Nephron (organoid): ENCODE data around the gene AK8.

Experiments used
- H3K27ac Mint-ChIP-seq, 3 experiments: 2 replicates each; pipeline ENCODE4 v1.8.0; 2020; ENCODE audit warnings: mixed read lengths in 3 of 3, mild to moderate bottlenecking in 2 of 3, moderate library complexity in 1 of 3
- H3K27me3 Mint-ChIP-seq: 2 replicates; pipeline ENCODE4 v1.8.0; 2021; ENCODE audit warnings: low read depth, mild to moderate bottlenecking, moderate library complexity, mixed read lengths
- H3K36me3 Mint-ChIP-seq: 2 replicates; pipeline ENCODE4 v1.8.0; 2020; ENCODE audit warnings: low read depth, mixed read lengths
- H3K4me1 Mint-ChIP-seq: 2 replicates; pipeline ENCODE4 v1.8.0; 2020; ENCODE audit warnings: mixed read lengths
- H3K4me3 Mint-ChIP-seq, 3 experiments: 2 replicates each; pipeline ENCODE4 v1.8.0; 2020; ENCODE audit warnings: mild to moderate bottlenecking in 3 of 3, mixed read lengths in 3 of 3, moderate library complexity in 2 of 3
- H3K9me3 Mint-ChIP-seq: 2 replicates; pipeline ENCODE4 v1.8.0; 2020; ENCODE audit warnings: mixed read lengths
- CTCF ChIP-seq, 3 experiments: fragments of 200-600 bp; sonication (generic); IDR thresholded peaks; one replicate each; pipeline ENCODE4 v1.5.0; 2021; ENCODE audit warnings: antibody characterized with exemption in 3 of 3; ENCODE audit not compliant: unreplicated experiment in 3 of 3

Gene AK8

GRCh38 chr9:132912131-132912530, 34.0 kb upstream of the AK8 start:
- TF ChIP-seq CTCF (IDR thresholded peaks at IDR 0.05; ENCODE audit: unreplicated experiment in 3 of 3): no peak
- Mint-ChIP-seq H3K4me1 (no peaks in the 10 kb centered on the region), H3K27me3 (no peaks in the 10 kb centered on the region), H3K4me3 (no peak overlapping the region), H3K36me3 (peaks cover 65% of the 10 kb centered on the region), H3K9me3 (no peaks in the 10 kb centered on the region), H3K27ac (no peak overlapping the region)

- Mint-ChIP-seq H3K27ac (no peak overlapping the region), H3K4me3 (no peak overlapping the region), H3K27me3 (no peaks in the 10 kb centered on the region), H3K36me3 (peaks cover 63% of the 10 kb centered on the region), H3K4me1 (no peaks in the 10 kb centered on the region), H3K9me3 (no peaks in the 10 kb centered on the region)
- TF ChIP-seq CTCF (IDR thresholded peaks at IDR 0.05; ENCODE audit: unreplicated experiment in 3 of 3): no peak
Measured at GRCh38 chr9:132910376-132910775, 32.3 kb upstream of the AK8 start.

- Mint-ChIP-seq H3K9me3 (no peaks in the 10 kb centered on the region), H3K27ac (no peak overlapping the region), H3K36me3 (peaks cover 62% of the 10 kb centered on the region), H3K27me3 (no peaks in the 10 kb centered on the region), H3K4me1 (no peaks in the 10 kb centered on the region), H3K4me3 (no peak overlapping the region)
- no peak for TF ChIP-seq CTCF (IDR thresholded peaks at IDR 0.05; ENCODE audit: unreplicated experiment in 3 of 3)
Measured at GRCh38 chr9:132909311-132909710, 31.2 kb upstream of the AK8 start.

- Mint-ChIP-seq H3K36me3 (peaks cover 64% of the 10 kb centered on the region), H3K27ac (no peak overlapping the region), H3K9me3 (no peaks in the 10 kb centered on the region), H3K4me1 (no peaks in the 10 kb centered on the region), H3K4me3 (no peak overlapping the region), H3K27me3 (no peaks in the 10 kb centered on the region)
- no peak for TF ChIP-seq CTCF (IDR thresholded peaks at IDR 0.05; ENCODE audit: unreplicated experiment in 3 of 3)
Measured at GRCh38 chr9:132908635-132909034, 30.6 kb upstream of the AK8 start.

GRCh38 chr9:132905726-132906125, 27.6 kb upstream of the AK8 start:
- H3K36me3 Mint-ChIP-seq: peaks cover 67% of the 10 kb centered on the region
- H3K4me1 Mint-ChIP-seq: no peaks in the 10 kb centered on the region
- TF ChIP-seq CTCF (IDR thresholded peaks at IDR 0.05; ENCODE audit: unreplicated experiment in 3 of 3): no peak
- no peaks in the 10 kb centered on the region for H3K9me3 Mint-ChIP-seq
- no peak overlapping the region for H3K4me3 Mint-ChIP-seq
- H3K27ac Mint-ChIP-seq: no peak overlapping the region
- no peaks in the 10 kb centered on the region for H3K27me3 Mint-ChIP-seq

GRCh38 chr9:132903574-132904492, 25.7 kb upstream of the AK8 start:
- no peaks in the 10 kb centered on the region for H3K27me3 Mint-ChIP-seq
- H3K4me3 Mint-ChIP-seq: no peak overlapping the region
- TF ChIP-seq CTCF (IDR thresholded peaks at IDR 0.05; ENCODE audit: unreplicated experiment in 3 of 3): no peak
- H3K27ac Mint-ChIP-seq: no peak overlapping the region
- H3K36me3 Mint-ChIP-seq: peaks cover 68% of the 10 kb centered on the region
- no peaks in the 10 kb centered on the region for H3K4me1 Mint-ChIP-seq
- no peaks in the 10 kb centered on the region for H3K9me3 Mint-ChIP-seq
